ENCODE data around the gene BTBD16. TPM values are rescaled to one million over a fixed set of nuclear protein-coding genes. Genes with fewer than 3 reads are reported as not detected.

The BTBD16 gene
- total and polyA plus RNA-seq, 7 experiments from 2014 or later, result not detected

DNA sequence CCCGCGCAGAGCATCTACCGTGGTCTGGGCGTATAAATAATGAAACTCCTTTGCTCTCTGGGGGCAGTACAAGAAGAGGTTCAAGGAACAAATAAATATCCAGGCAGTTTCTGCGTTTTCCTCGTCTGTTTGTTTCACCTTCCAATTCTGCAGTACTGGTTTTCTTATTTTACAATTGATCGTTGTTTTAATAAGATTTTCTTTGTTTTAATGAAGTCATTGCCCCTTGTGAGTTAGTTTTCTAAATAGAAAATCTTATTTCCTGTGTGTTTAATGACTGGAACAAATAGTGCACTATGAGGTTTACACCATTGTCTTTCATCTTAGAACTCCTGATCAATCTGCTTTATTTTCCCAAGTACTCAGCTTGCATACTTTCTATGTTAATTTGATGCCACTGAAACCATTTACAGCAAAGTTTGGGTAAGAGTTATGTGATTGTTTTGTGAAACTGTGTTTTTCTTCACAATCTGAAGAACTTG, 104.6 kb downstream of the BTBD16 start:
- peak overlapping the region; percentile 81 to 98 (median 93) for H3K27ac Mint-ChIP-seq
- H3K36me3 ChIP-seq (ENCODE audit: control insufficient read depth in 2 of 3, insufficient read depth in 3 of 3, low read length in 3 of 3), result peaks cover 0 to 5% (median 0%) of the 10 kb centered on the region in 3 experiments
- no peak for ATAC-seq
- peaks cover 27 to 65% (median 51%) of the 10 kb centered on the region in 7 donors for H3K4me1 Mint-ChIP-seq
- H3K27me3 ChIP-seq (ENCODE audit: control insufficient read depth in 2 of 2, insufficient read depth in 2 of 2, low read length in 2 of 2), result no peaks in the 10 kb centered on the region
- ChIA-PET CTCF (interaction anchor here (1.8 to 2.2 kb wide), 2 partner anchors 24 to 59 kb away, joined by 4 to 12 read pairs; no protein-coding TSS in a partner anchor), POLR2A (interaction anchor here (0.7 to 3.3 kb wide), 5 partner anchors 28 to 44 kb away, joined by 3 to 31 read pairs (median 12); no protein-coding TSS in a partner anchor)
- H3K4me3 Mint-ChIP-seq, result peak overlapping the region; percentile 88 to 98 (median 95)
- peaks cover 2 to 12% (median 6%) of the 10 kb centered on the region in 5 donors for H3K36me3 Mint-ChIP-seq
- no peak for DNase-seq
- H3K27me3 Mint-ChIP-seq, result peaks cover 0 to 70% (median 2%) of the 10 kb centered on the region in 5 donors
- H3K27ac ChIP-seq (ENCODE audit: low read depth, low read length), result peak overlapping the region; percentile 98
- peaks cover 9 to 33% of the 10 kb centered on the region in 2 donors for H3K4me1 ChIP-seq (ENCODE audit: control insufficient read depth in 2 of 2, insufficient read depth in 2 of 2, low read length in 2 of 2)
- peaks cover 0 to 5% (median 0%) of the 10 kb centered on the region in 11 donors for H3K9me3 Mint-ChIP-seq
- intact Hi-C loops (cut with micrococcal nuclease), result loop anchor here (2.0 to 10.0 kb wide), 5 partner anchors 41 to 1521 kb away; partner anchors contain the start of genes NSMCE4A (in 2 of the 2), ATE1 (in 1 of the 2) and WDR11 (in 1 of the 2)
- H3K9me3 ChIP-seq (ENCODE audit: control insufficient read depth in 2 of 3, low read length in 3 of 3), result no peaks in the 10 kb centered on the region
- H3K4me3 ChIP-seq (ENCODE audit: low read length), result peak overlapping the region; percentile 90

DNA sequence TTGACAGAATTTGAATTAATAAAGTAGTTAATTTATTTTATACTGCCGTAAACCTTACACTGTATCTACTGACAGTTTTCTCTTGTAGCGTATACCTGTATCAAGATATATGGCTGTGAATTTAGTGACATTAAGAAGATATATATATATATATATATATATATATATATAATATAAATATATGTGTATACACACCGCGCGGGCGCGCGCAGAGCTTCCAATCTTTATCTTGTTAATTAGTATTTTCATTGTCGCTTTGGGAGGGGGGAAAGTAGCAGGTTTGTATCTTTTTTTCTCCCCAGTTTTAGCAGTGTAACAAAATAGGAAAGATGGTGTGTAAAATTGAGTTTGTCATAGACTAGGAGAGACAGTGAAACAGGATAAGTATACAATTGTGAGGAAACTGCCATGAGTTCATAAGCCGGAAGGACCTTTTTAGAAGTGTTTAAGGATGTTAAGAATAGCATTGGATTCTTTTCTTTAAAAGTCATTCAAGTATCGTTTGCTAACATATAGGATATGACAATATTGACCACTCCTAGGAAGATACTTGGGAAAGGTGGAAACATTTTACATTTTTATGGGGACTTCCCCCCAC, 105.4 kb downstream of the BTBD16 start:
- Mint-ChIP-seq H3K27me3 (peaks cover 0 to 64% (median 0%) of the 10 kb centered on the region in 5 donors), H3K27ac (peak overlapping the region in 4 of 9 donors; percentile 20 to 85 (median 40)), H3K4me1 (peaks cover 27 to 72% (median 58%) of the 10 kb centered on the region in 7 donors), H3K4me3 (peak overlapping the region in 9 of 10 donors; percentile 39 to 97 (median 91)), H3K9me3 (peaks cover 0 to 8% (median 0%) of the 10 kb centered on the region in 11 donors), H3K36me3 (peaks cover 3 to 19% (median 13%) of the 10 kb centered on the region in 5 donors)
- peaks cover 13 to 33% of the 10 kb centered on the region in 2 donors for H3K4me1 ChIP-seq (ENCODE audit: control insufficient read depth in 2 of 2, insufficient read depth in 2 of 2, low read length in 2 of 2)
- no peak for DNase-seq
- ChIA-PET CTCF (no interaction called here), POLR2A (interaction anchor here (1.5 to 3.3 kb wide), 4 partner anchors 28 to 43 kb away, joined by 3 to 31 read pairs (median 18); no protein-coding TSS in a partner anchor)
- H3K27ac ChIP-seq (ENCODE audit: low read depth, low read length), result peak overlapping the region; percentile 41
- intact Hi-C loops (cut with micrococcal nuclease), result loop anchor here (10.0 kb wide), 2 partner anchors 402 to 1522 kb away; partner anchors contain the start of genes NSMCE4A (in 2 of the 2) and WDR11 (in 1 of the 2)
- H3K4me3 ChIP-seq (ENCODE audit: low read length), result no peak overlapping the region
- H3K9me3 ChIP-seq (ENCODE audit: control insufficient read depth in 2 of 3, low read length in 3 of 3), result no peaks in the 10 kb centered on the region
- no peak for ATAC-seq
- H3K27me3 ChIP-seq (ENCODE audit: control insufficient read depth in 2 of 2, insufficient read depth in 2 of 2, low read length in 2 of 2), result no peaks in the 10 kb centered on the region
- H3K36me3 ChIP-seq (ENCODE audit: control insufficient read depth in 2 of 3, insufficient read depth in 3 of 3, low read length in 3 of 3), result peaks cover 0 to 5% (median 0%) of the 10 kb centered on the region in 3 experiments

DNA sequence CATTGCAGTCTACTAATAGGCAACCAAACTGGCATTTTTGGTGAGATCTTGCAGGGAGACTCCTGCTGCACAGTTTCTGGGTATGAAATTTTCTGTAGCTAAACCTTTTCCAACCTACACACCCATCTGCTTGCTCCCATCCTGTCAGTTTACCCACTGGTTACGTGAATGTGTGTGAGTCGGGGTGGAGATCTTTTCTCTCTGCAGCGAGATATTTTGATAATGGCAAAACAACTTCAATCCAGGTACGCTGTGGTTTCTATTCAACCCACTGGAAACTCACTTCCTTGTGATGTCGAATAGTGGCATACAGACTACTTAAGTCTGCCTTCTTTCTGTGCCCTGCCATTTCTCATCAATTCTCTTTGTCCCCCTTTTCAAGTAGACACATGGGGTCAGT, 107.9 kb downstream of the BTBD16 start:
- H3K4me3 ChIP-seq (ENCODE audit: low read length), result peak overlapping the region; percentile 30
- peaks cover 19 to 84% (median 78%) of the 10 kb centered on the region in 7 donors for H3K4me1 Mint-ChIP-seq
- peak overlapping the region in 9 of 10 donors; percentile 52 to 85 (median 76) for H3K4me3 Mint-ChIP-seq
- ChIA-PET CTCF (interaction anchor here (1.4 to 1.5 kb wide), 2 partner anchors 27 to 56 kb away, joined by 3 read pairs; no protein-coding TSS in a partner anchor), POLR2A (interaction anchor here (1.0 to 3.1 kb wide), 8 partner anchors 12 to 53 kb away, joined by 3 to 17 read pairs (median 6); no protein-coding TSS in a partner anchor)
- H3K36me3 Mint-ChIP-seq, result peaks cover 4 to 31% (median 19%) of the 10 kb centered on the region in 5 donors
- intact Hi-C loops (cut with micrococcal nuclease), result loop anchor here (10.0 kb wide), 2 partner anchors 404 to 1524 kb away; partner anchors contain the start of genes NSMCE4A (in 2 of the 2) and WDR11 (in 1 of the 2)
- peaks cover 15 to 38% of the 10 kb centered on the region in 2 donors for H3K4me1 ChIP-seq (ENCODE audit: control insufficient read depth in 2 of 2, insufficient read depth in 2 of 2, low read length in 2 of 2)
- H3K27ac ChIP-seq (ENCODE audit: low read depth, low read length), result peak overlapping the region; percentile 53
- no peak for ATAC-seq
- peaks cover 0 to 5% (median 0%) of the 10 kb centered on the region in 3 experiments for H3K36me3 ChIP-seq (ENCODE audit: control insufficient read depth in 2 of 3, insufficient read depth in 3 of 3, low read length in 3 of 3)
- no peaks in the 10 kb centered on the region for H3K27me3 ChIP-seq (ENCODE audit: control insufficient read depth in 2 of 2, insufficient read depth in 2 of 2, low read length in 2 of 2)
- peak in 7 of 9 donors; percentile 7 to 36 (median 22) for DNase-seq
- peak overlapping the region in 8 of 9 donors; percentile 65 to 93 (median 86) for H3K27ac Mint-ChIP-seq
- peaks cover 0 to 10% (median 0%) of the 10 kb centered on the region in 11 donors for H3K9me3 Mint-ChIP-seq
- no peaks in the 10 kb centered on the region for H3K9me3 ChIP-seq (ENCODE audit: control insufficient read depth in 2 of 3, low read length in 3 of 3)
- H3K27me3 Mint-ChIP-seq, result peaks cover 0 to 42% (median 0%) of the 10 kb centered on the region in 5 donors

DNA sequence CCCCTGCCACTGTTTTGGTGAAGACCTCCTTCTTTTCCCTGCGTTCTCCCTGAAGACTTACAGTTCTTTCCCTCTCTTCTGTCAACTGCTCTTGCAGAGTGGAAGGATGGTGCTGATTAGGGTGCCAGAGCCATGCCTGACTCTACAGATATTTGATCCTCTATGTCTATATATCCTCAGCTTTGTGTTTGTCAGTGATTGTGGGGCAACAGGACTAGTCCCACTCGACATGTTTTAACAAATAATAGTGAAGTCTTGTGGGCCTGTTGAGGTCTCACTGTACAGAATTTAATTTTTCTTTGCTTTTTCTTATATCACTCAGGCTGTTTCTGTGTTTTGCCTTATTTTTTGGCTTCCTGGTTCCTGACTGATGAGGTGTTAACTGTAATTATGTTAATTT, 108.4 kb downstream of the BTBD16 start:
- ChIA-PET POLR2A (interaction anchor here (1.2 to 3.1 kb wide), 5 partner anchors 11 to 45 kb away, joined by 3 to 17 read pairs (median 5); no protein-coding TSS in a partner anchor), CTCF (no interaction called here)
- H3K36me3 ChIP-seq (ENCODE audit: control insufficient read depth in 2 of 3, insufficient read depth in 3 of 3, low read length in 3 of 3), result peaks cover 0 to 5% (median 0%) of the 10 kb centered on the region in 3 experiments
- H3K27me3 Mint-ChIP-seq, result peaks cover 0 to 40% (median 0%) of the 10 kb centered on the region in 5 donors
- H3K9me3 ChIP-seq (ENCODE audit: control insufficient read depth in 2 of 3, low read length in 3 of 3), result no peaks in the 10 kb centered on the region
- H3K9me3 Mint-ChIP-seq, result peaks cover 0 to 10% (median 0%) of the 10 kb centered on the region in 11 donors
- peak overlapping the region in 8 of 9 donors; percentile 65 to 93 (median 86) for H3K27ac Mint-ChIP-seq
- peak overlapping the region in 9 of 10 donors; percentile 52 to 85 (median 76) for H3K4me3 Mint-ChIP-seq
- ATAC-seq, result no peak
- intact Hi-C loops (cut with micrococcal nuclease), result loop anchor here (10.0 kb wide), 2 partner anchors 405 to 1525 kb away; partner anchors contain the start of genes NSMCE4A (in 2 of the 2) and WDR11 (in 1 of the 2)
- H3K27ac ChIP-seq (ENCODE audit: low read depth, low read length), result peak overlapping the region; percentile 53
- H3K36me3 Mint-ChIP-seq, result peaks cover 4 to 31% (median 19%) of the 10 kb centered on the region in 5 donors
- H3K4me1 Mint-ChIP-seq, result peaks cover 17 to 83% (median 76%) of the 10 kb centered on the region in 7 donors
- DNase-seq, result no peak
- no peaks in the 10 kb centered on the region for H3K27me3 ChIP-seq (ENCODE audit: control insufficient read depth in 2 of 2, insufficient read depth in 2 of 2, low read length in 2 of 2)
- peak overlapping the region; percentile 30 for H3K4me3 ChIP-seq (ENCODE audit: low read length)
- H3K4me1 ChIP-seq (ENCODE audit: control insufficient read depth in 2 of 2, insufficient read depth in 2 of 2, low read length in 2 of 2), result peaks cover 15 to 38% of the 10 kb centered on the region in 2 donors

DNA sequence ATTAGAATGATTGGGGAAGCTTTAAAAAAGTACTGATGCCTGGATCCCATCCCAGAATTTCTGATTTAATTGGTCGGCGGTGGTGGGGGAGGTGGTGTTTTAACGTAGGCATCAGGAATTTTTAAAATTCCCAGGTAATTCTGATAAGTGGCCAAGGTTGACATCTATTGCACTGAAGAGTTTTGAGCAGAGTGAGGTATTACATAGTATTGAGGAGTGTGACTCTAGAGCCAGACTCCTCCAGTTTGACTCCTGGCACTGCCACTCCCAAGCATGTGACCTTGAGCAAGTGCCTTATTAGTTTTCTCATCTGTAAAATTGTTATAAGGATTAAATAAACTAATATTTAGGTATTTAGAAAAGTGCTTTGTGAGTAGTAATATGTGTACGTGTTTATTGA, 109.6 kb downstream of the BTBD16 start:
- Histone ChIP-seq H3K4me3 (ENCODE audit: low read length) (no peak overlapping the region), H3K4me1 (ENCODE audit: control insufficient read depth in 2 of 2, insufficient read depth in 2 of 2, low read length in 2 of 2) (peaks cover 13 to 38% of the 10 kb centered on the region in 2 donors), H3K36me3 (ENCODE audit: control insufficient read depth in 2 of 3, insufficient read depth in 3 of 3, low read length in 3 of 3) (no peaks in the 10 kb centered on the region), H3K9me3 (ENCODE audit: control insufficient read depth in 2 of 3, low read length in 3 of 3) (no peaks in the 10 kb centered on the region), H3K27ac (ENCODE audit: low read depth, low read length) (no peak overlapping the region), H3K27me3 (ENCODE audit: control insufficient read depth in 2 of 2, insufficient read depth in 2 of 2, low read length in 2 of 2) (no peaks in the 10 kb centered on the region)
- CTCF ChIA-PET, result no interaction called here
- H3K4me3 Mint-ChIP-seq, result peak overlapping the region in 5 of 10 donors; percentile 24 to 75 (median 42)
- H3K27me3 Mint-ChIP-seq, result peaks cover 0 to 34% (median 0%) of the 10 kb centered on the region in 5 donors
- intact Hi-C loops (cut with micrococcal nuclease), result no loop called here
- H3K9me3 Mint-ChIP-seq, result peaks cover 0 to 10% (median 0%) of the 10 kb centered on the region in 11 donors
- ATAC-seq, result no peak
- DNase-seq, result no peak
- H3K4me1 Mint-ChIP-seq, result peaks cover 11 to 90% (median 81%) of the 10 kb centered on the region in 7 donors
- POLR2A ChIA-PET, result interaction anchor here (1.8 kb wide), 1 partner anchor 25 kb away, joined by 5 read pairs; no protein-coding TSS in a partner anchor
- H3K27ac Mint-ChIP-seq, result peak overlapping the region in 5 of 9 donors; percentile 28 to 90 (median 65)
- peaks cover 4 to 31% (median 22%) of the 10 kb centered on the region in 5 donors for H3K36me3 Mint-ChIP-seq

DNA sequence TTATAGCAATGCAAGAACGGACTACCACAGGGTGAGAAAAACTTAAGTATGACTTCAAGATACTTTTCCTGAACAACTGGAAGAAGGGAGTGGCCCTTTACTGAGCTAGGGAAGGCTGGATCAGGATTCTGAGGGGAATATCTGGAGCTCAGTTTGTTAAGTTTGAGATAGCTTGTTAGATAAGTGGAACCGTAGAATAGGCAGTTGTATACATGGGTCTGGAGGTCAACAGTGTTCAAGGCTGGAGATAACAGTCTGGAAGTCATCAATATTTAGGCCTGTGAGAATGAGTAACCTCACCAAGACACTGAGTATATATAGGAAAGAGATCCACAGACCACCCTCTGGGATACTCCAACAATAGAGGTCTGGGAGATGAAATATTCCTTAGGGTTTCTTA, 110.6 kb downstream of the BTBD16 start:
- Histone ChIP-seq H3K4me3 (ENCODE audit: low read length) (no peak overlapping the region), H3K9me3 (ENCODE audit: control insufficient read depth in 2 of 3, low read length in 3 of 3) (no peaks in the 10 kb centered on the region), H3K4me1 (ENCODE audit: control insufficient read depth in 2 of 2, insufficient read depth in 2 of 2, low read length in 2 of 2) (peaks cover 10 to 36% of the 10 kb centered on the region in 2 donors), H3K27me3 (ENCODE audit: control insufficient read depth in 2 of 2, insufficient read depth in 2 of 2, low read length in 2 of 2) (no peaks in the 10 kb centered on the region), H3K36me3 (ENCODE audit: control insufficient read depth in 2 of 3, insufficient read depth in 3 of 3, low read length in 3 of 3) (no peaks in the 10 kb centered on the region), H3K27ac (ENCODE audit: low read depth, low read length) (no peak overlapping the region)
- DNase-seq, result no peak
- ChIA-PET POLR2A (interaction anchor here (0.6 to 1.8 kb wide), 9 partner anchors 13 to 590 kb away, joined by 3 to 5 read pairs (median 3); no protein-coding TSS in a partner anchor), CTCF (interaction anchor here (1.2 to 1.3 kb wide), 2 partner anchors 39 to 52 kb away, joined by 3 to 6 read pairs; no protein-coding TSS in a partner anchor)
- ATAC-seq, result no peak
- Mint-ChIP-seq H3K4me1 (peaks cover 9 to 92% (median 83%) of the 10 kb centered on the region in 7 donors), H3K4me3 (peak overlapping the region in 5 of 10 donors; percentile 24 to 76 (median 42)), H3K36me3 (peaks cover 4 to 31% (median 22%) of the 10 kb centered on the region in 5 donors), H3K27me3 (peaks cover 0 to 33% (median 0%) of the 10 kb centered on the region in 5 donors), H3K27ac (peak overlapping the region in 5 of 9 donors; percentile 65 to 90 (median 71)), H3K9me3 (peaks cover 0 to 10% (median 0%) of the 10 kb centered on the region in 11 donors)
- intact Hi-C loops (cut with micrococcal nuclease), result no loop called here
